ENCODE results near the gene BHLHE40.

DNA sequence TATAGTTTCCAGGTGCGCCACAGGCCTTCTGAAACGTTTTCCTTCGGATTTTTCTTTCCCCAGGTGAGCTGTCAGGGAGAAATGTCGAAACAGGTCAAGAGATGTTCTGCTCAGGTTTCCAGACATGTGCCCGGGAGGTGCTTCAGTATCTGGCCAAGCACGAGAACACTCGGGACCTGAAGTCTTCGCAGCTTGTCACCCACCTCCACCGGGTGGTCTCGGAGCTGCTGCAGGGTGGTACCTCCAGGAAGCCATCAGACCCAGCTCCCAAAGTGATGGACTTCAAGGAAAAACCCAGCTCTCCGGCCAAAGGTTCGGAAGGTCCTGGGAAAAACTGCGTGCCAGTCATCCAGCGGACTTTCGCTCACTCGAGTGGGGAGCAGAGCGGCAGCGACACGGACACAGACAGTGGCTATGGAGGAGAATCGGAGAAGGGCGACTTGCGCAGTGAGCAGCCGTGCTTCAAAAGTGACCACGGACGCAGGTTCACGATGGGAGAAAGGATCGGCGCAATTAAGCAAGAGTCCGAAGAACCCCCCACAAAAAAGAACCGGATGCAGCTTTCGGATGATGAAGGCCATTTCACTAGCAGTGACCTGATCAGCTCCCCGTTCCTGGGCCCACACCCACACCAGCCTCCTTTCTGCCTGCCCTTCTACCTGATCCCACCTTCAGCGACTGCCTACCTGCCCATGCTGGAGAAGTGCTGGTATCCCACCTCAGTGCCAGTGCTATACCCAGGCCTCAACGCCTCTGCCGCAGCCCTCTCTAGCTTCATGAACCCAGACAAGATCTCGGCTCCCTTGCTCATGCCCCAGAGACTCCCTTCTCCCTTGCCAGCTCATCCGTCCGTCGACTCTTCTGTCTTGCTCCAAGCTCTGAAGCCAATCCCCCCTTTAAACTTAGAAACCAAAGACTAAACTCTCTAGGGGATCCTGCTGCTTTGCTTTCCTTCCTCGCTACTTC lies 3.8 kb downstream of the BHLHE40 start:
- TF ChIP-seq, protein P1, sequence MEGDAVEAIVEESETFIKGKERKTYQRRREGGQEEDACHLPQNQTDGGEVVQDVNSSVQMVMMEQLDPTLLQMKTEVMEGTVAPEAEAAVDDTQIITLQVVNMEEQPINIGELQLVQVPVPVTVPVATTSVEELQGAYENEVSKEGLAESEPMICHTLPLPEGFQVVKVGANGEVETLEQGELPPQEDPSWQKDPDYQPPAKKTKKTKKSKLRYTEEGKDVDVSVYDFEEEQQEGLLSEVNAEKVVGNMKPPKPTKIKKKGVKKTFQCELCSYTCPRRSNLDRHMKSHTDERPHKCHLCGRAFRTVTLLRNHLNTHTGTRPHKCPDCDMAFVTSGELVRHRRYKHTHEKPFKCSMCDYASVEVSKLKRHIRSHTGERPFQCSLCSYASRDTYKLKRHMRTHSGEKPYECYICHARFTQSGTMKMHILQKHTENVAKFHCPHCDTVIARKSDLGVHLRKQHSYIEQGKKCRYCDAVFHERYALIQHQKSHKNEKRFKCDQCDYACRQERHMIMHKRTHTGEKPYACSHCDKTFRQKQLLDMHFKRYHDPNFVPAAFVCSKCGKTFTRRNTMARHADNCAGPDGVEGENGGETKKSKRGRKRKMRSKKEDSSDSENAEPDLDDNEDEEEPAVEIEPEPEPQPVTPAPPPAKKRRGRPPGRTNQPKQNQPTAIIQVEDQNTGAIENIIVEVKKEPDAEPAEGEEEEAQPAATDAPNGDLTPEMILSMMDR (IDR thresholded peaks at IDR 0.05; ENCODE audit: low read depth, low read length): no peak
- TF ChIP-seq POLR2A (IDR thresholded peaks at IDR 0.05; ENCODE audit: extremely low read depth, insufficient read length): no peak
